Mesenchymal stem cell (in vitro differentiated cells and primary cell): ENCODE data around the gene FNIP2.

ENCODE experiments used
- DNase-seq: peaks from one replicate; pipeline ENCODE4 v3.0.0-alpha.2; 2013
- H2AFZ ChIP-seq: one replicate; pipeline ENCODE4 v1.6.1; 2013; ENCODE audit warnings: low read depth, mild to moderate bottlenecking, control low read depth, inconsistent platforms, low read length, moderate library complexity
- H2AK5ac ChIP-seq: 2 replicates; pipeline ENCODE4 v1.6.1; 2013; ENCODE audit warnings: low read length, moderate library complexity, mild to moderate bottlenecking, inconsistent platforms; ENCODE audit not compliant: severe bottlenecking
- H2BK120ac ChIP-seq: one replicate; pipeline ENCODE4 v1.6.1; 2013; ENCODE audit warnings: low read depth, mild to moderate bottlenecking, inconsistent platforms, low read length, moderate library complexity
- H2BK12ac ChIP-seq, 2 experiments: one replicate each; pipeline ENCODE4 v1.6.1; 2013; ENCODE audit warnings: inconsistent platforms in 2 of 2, low read length in 2 of 2, mild to moderate bottlenecking in 2 of 2, moderate library complexity in 2 of 2, control low read depth in 1 of 2
- H2BK15ac ChIP-seq: one replicate; pipeline ENCODE4 v1.6.1; 2013; ENCODE audit warnings: mild to moderate bottlenecking, low read depth, inconsistent platforms; ENCODE audit not compliant: poor library complexity, severe bottlenecking
- H2BK5ac ChIP-seq: 2 replicates; pipeline ENCODE4 v1.6.1; 2013; ENCODE audit warnings: low read depth, mild to moderate bottlenecking, low read length, control low read depth, inconsistent platforms; ENCODE audit not compliant: poor library complexity, severe bottlenecking
- H3K14ac ChIP-seq, 2 experiments: one replicate each; pipeline ENCODE4 v1.6.1; 2013; ENCODE audit warnings: inconsistent platforms in 2 of 2, low read length in 2 of 2, control low read depth in 1 of 2, mild to moderate bottlenecking in 1 of 2, moderate library complexity in 1 of 2
- H3K18ac ChIP-seq, 2 experiments: one replicate each; pipeline ENCODE4 v1.6.1; 2013; ENCODE audit warnings: inconsistent platforms in 2 of 2, low read length in 2 of 2, control low read depth in 1 of 2, low read depth in 1 of 2, mild to moderate bottlenecking in 1 of 2
- H3K23ac ChIP-seq, 2 experiments: one replicate each; pipeline ENCODE4 v1.6.1; 2013; ENCODE audit warnings: inconsistent platforms in 2 of 2, low read length in 2 of 2, mild to moderate bottlenecking in 2 of 2, moderate library complexity in 2 of 2, control low read depth in 1 of 2
- H3K27ac ChIP-seq: 2 replicates; pipeline ENCODE4 v1.5.1; 2013; ENCODE audit warnings: mild to moderate bottlenecking, moderate library complexity, low read length, control low read depth, inconsistent platforms; ENCODE audit not compliant: poor library complexity, severe bottlenecking
- H3K27me3 ChIP-seq, 2 experiments: 2 replicates each; pipeline versions ENCODE4 v1.6.1 to v1.7.0; 2013; ENCODE audit warnings: low read length in 2 of 2, mild to moderate bottlenecking in 2 of 2, moderate library complexity in 2 of 2, control low read depth in 1 of 2, inconsistent platforms in 1 of 2; ENCODE audit not compliant: control insufficient read depth in 1 of 2, insufficient read depth in 1 of 2
- H3K36me3 ChIP-seq, 2 experiments: 2 replicates each; pipeline versions ENCODE4 v1.6.1 to v1.7.0; 2013; ENCODE audit warnings: low read length in 2 of 2, control low read depth in 1 of 2, inconsistent platforms in 1 of 2, low read depth in 1 of 2, mild to moderate bottlenecking in 1 of 2; ENCODE audit not compliant: insufficient read depth in 2 of 2, control insufficient read depth in 1 of 2
- H3K4ac ChIP-seq, 2 experiments: one replicate each; pipeline ENCODE4 v1.6.1; 2013; ENCODE audit warnings: inconsistent platforms in 2 of 2, low read length in 2 of 2, mild to moderate bottlenecking in 2 of 2, moderate library complexity in 2 of 2, control low read depth in 1 of 2, low read depth in 1 of 2
- H3K4me1 ChIP-seq: 2 replicates; pipeline ENCODE4 v1.6.1; 2013; ENCODE audit warnings: low read depth, low read length, control low read depth; ENCODE audit not compliant: control insufficient read depth, insufficient read depth
- H3K4me2 ChIP-seq: 2 replicates; pipeline ENCODE4 v1.6.1; 2013; ENCODE audit warnings: low read length, mild to moderate bottlenecking, inconsistent platforms; ENCODE audit not compliant: poor library complexity, severe bottlenecking
- H3K4me3 ChIP-seq, 2 experiments: 2 replicates each; pipeline versions ENCODE4 v1.5.1 to v1.7.0; 2013; ENCODE audit warnings: low read length in 2 of 2, mild to moderate bottlenecking in 2 of 2, control low read depth in 1 of 2, low read depth in 1 of 2; ENCODE audit not compliant: insufficient read depth in 1 of 2
- H3K79me1 ChIP-seq: replicated peaks from 2 replicates; pipeline ENCODE4 v1.6.1; 2013; ENCODE audit warnings: mild to moderate bottlenecking, control low read depth, low read length, inconsistent platforms; ENCODE audit not compliant: poor library complexity, severe bottlenecking
- H3K9ac ChIP-seq: 2 replicates; pipeline ENCODE4 v1.7.0; 2013; ENCODE audit warnings: mild to moderate bottlenecking, low read length, moderate library complexity
- H3K9me3 ChIP-seq: 2 replicates; pipeline ENCODE4 v1.7.0; 2013; ENCODE audit warnings: mild to moderate bottlenecking, low read length; ENCODE audit not compliant: control insufficient read depth
- H4K8ac ChIP-seq: one replicate; pipeline ENCODE4 v1.6.1; 2013; ENCODE audit warnings: inconsistent platforms, mild to moderate bottlenecking, low read length, moderate library complexity
- H4K91ac ChIP-seq: one replicate; pipeline ENCODE4 v1.6.1; 2013; ENCODE audit warnings: mild to moderate bottlenecking, low read length, inconsistent platforms
- WGBS: methylation state at CpG from one replicate; pipeline ENCODE4 v1.1.7; 2013; ENCODE audit warnings: mixed read lengths; 5-methylcytosine and 5-hydroxymethylcytosine counted together

Gene FNIP2

DNA sequence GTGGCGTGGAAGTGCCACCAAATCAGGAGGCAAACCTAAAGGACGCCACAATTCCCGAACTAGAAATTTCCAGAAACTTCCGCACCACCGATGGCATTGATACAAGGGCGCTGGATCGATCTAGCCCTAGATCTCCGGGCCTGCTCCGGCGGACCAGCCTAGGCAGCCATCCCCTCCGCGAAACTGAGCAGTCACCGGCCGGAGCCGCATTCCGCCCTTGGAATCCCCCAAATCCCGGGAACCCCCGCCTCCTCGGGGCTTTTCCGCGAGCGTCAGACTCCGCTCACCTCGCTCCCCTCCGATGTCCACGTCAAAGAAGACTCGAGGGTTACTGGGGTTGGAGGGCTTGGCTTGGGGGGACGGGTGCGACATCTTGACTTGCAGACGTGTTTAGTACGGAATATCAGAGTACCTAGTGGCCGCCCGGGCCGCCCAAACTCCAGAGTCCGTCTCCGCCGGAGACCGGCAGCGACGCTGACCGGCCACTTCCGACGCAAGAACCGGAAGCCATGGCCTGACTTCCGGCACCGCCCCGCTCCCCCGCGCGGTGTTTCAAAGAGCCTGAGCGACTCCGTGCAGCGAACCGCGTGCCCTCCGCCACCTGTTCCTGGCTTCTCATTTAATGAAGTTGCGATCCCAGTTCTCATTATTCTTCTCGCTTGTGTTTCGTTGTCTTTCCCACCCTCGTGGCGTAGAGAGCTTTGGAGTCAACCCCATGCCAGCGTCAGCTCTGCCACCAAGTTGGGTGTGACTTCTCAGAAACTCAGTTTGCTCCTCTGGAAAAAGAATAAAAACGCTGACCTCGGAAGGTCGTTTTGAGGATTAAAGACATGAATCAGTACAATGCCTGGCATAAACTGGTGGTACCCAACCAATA, 45.7 kb upstream of the FNIP2 start, which contains the start of gene PPID:
PPID (minus strand) TSS at position 480 of the 877 bp plus-strand sequence; CDS start at position 372, 108 bp downstream.
- H3K23ac ChIP-seq, result no peak within 1 kb of the TSS
- H3K9me3 ChIP-seq, result no peaks in the 10 kb centered on the region
- peak within 1 kb of the TSS; percentile 21 to 64 for H3K18ac ChIP-seq
- H4K91ac ChIP-seq, result peak within 1 kb of the TSS; percentile 74
- H3K4me3 ChIP-seq, result peak within 1 kb of the TSS; percentile 73 to 86
- peaks cover 4% of the 10 kb centered on the region for H3K4me1 ChIP-seq
- no peak within 1 kb of the TSS for H2AK5ac ChIP-seq
- H4K8ac ChIP-seq, result peak within 1 kb of the TSS; percentile 95
- H2AFZ ChIP-seq, result peak within 1 kb of the TSS; percentile 91
- H3K27me3 ChIP-seq, result no peaks in the 10 kb centered on the region
- peak; percentile 82 for DNase-seq
- H3K4ac ChIP-seq, result peak within 1 kb of the TSS; percentile 46 to 75
- H3K27ac ChIP-seq, result peak within 1 kb of the TSS; percentile 60
- H2BK5ac ChIP-seq, result no peak within 1 kb of the TSS
- H2BK120ac ChIP-seq, result no peak within 1 kb of the TSS
- H3K79me1 ChIP-seq, result peaks cover 8% of the 10 kb centered on the region
- peak within 1 kb of the TSS; percentile 95 for H3K9ac ChIP-seq
- WGBS, result 2% methylated on average over 65 of the region's 65 CpGs
- peak within 1 kb of the TSS; percentile 75 for H3K4me2 ChIP-seq
- H3K36me3 ChIP-seq, result peaks cover 4 to 29% of the 10 kb centered on the region in 2 experiments
- no peak within 1 kb of the TSS for H3K14ac ChIP-seq
- peak within 1 kb of the TSS; percentile 88 for H2BK15ac ChIP-seq
- no peak within 1 kb of the TSS for H2BK12ac ChIP-seq

DNA sequence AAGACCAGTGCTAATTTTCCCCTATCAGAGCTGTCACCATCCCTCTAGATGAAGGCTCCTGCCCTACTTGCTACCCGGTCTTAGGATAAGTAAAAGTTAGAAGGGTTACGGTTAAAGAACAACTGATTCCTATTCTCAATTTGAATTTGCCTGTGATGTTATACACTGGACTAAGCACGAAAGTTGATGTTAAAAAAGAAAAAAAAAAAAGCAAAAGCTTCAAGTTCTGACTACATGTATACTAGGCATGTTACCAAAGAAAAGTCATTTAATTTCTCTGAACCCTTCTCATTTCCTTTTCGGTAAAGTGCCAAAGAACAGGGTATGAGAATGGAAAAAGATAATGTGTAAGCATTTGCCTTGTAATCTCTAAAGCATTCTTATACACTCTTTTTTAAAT, 44.2 kb upstream of the FNIP2 start:
- no peak overlapping the region for H2BK12ac ChIP-seq
- no peak overlapping the region for H2AK5ac ChIP-seq
- no peak for DNase-seq
- peaks cover 0 to 6% of the 10 kb centered on the region in 2 experiments for H3K27me3 ChIP-seq
- no peak overlapping the region for H3K9ac ChIP-seq
- H3K27ac ChIP-seq, result no peak overlapping the region
- no peak overlapping the region for H3K4ac ChIP-seq
- H3K14ac ChIP-seq, result no peak overlapping the region
- H4K91ac ChIP-seq, result no peak overlapping the region
- no peak overlapping the region for H3K4me2 ChIP-seq
- H3K9me3 ChIP-seq, result no peaks in the 10 kb centered on the region
- no peak overlapping the region for H2AFZ ChIP-seq
- H3K4me1 ChIP-seq, result peaks cover 4% of the 10 kb centered on the region
- no CpG with 5 or more reads among the region's 4 CpGs for WGBS
- no peak overlapping the region for H3K18ac ChIP-seq
- no peak overlapping the region for H2BK120ac ChIP-seq
- no peak overlapping the region for H2BK15ac ChIP-seq
- H3K79me1 ChIP-seq, result peaks cover 7% of the 10 kb centered on the region
- H3K23ac ChIP-seq, result no peak overlapping the region
- H4K8ac ChIP-seq, result no peak overlapping the region
- no peak overlapping the region for H2BK5ac ChIP-seq
- H3K4me3 ChIP-seq, result no peak overlapping the region
- peaks cover 3 to 14% of the 10 kb centered on the region in 2 experiments for H3K36me3 ChIP-seq

DNA sequence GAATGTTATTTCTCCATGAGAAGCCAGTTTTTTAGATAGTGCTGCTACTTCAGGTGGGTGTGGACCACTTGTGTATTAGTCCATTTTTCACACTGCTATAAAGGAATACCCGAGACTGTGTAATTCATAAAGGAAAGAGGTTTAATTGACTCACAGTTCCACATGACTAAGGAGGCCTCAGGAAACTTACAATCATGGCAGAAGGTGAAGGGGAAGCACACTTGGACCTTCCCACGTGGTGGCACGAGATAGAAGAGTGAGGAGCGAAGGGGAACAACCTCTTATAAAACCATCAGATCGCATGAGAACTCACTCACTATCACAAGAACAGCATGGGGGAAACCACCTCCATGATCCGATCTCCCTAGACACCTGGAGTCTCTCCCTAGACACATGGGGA, 42.2 kb upstream of the FNIP2 start:
- Histone ChIP-seq H3K4me1 (peaks cover 4% of the 10 kb centered on the region), H2BK120ac (no peak overlapping the region), H3K27me3 (peaks cover 0 to 6% of the 10 kb centered on the region in 2 experiments), H2AFZ (no peak overlapping the region), H3K23ac (no peak overlapping the region), H2BK15ac (no peak overlapping the region), H2BK5ac (no peak overlapping the region), H2AK5ac (no peak overlapping the region), H3K4ac (no peak overlapping the region), H2BK12ac (no peak overlapping the region), H3K9me3 (no peaks in the 10 kb centered on the region), H3K14ac (no peak overlapping the region), H3K27ac (no peak overlapping the region), H3K18ac (no peak overlapping the region), H3K79me1 (no peaks in the 10 kb centered on the region), H4K8ac (no peak overlapping the region), H3K4me2 (no peak overlapping the region), H3K4me3 (no peak overlapping the region), H4K91ac (no peak overlapping the region), H3K9ac (no peak overlapping the region), H3K36me3 (no peaks in the 10 kb centered on the region)
- no peak for DNase-seq
- 90% methylated on average over 5 of the region's 6 CpGs for WGBS

DNA sequence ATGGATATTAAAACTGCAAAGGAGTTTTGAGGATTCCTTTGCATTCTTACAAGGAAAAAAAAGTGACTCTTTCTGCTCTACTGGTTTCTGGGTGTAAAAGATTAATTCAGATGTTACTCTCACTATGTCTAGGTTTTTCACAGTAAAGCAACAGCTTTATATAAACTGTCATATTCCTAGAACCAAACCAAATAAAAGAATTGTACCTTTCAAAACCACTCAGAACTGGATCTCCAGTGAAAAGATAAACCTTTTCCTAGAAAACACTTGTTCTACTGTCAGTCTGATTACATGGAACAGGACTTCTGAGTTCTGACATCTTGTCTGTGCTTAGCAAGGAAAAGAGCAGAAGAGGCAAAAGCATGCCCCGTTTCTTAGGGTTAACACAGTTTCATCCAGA, 40.6 kb upstream of the FNIP2 start:
- Histone ChIP-seq H2AFZ (no peak overlapping the region), H3K4me1 (no peaks in the 10 kb centered on the region), H2BK12ac (no peak overlapping the region), H3K4me3 (no peak overlapping the region), H3K4me2 (no peak overlapping the region), H2BK5ac (no peak overlapping the region), H4K8ac (no peak overlapping the region), H3K27me3 (peaks cover 0 to 6% of the 10 kb centered on the region in 2 experiments), H3K14ac (no peak overlapping the region), H3K9me3 (no peaks in the 10 kb centered on the region), H2AK5ac (no peak overlapping the region), H4K91ac (no peak overlapping the region), H3K27ac (no peak overlapping the region), H3K4ac (no peak overlapping the region), H3K79me1 (no peaks in the 10 kb centered on the region), H3K18ac (no peak overlapping the region), H3K23ac (no peak overlapping the region), H2BK120ac (no peak overlapping the region), H3K36me3 (no peaks in the 10 kb centered on the region), H3K9ac (no peak overlapping the region), H2BK15ac (no peak overlapping the region)
- DNase-seq, result no peak
- no CpG with 5 or more reads among the region's 1 CpG for WGBS
